ENCODE results near the gene ZFP36L1.

DNA sequence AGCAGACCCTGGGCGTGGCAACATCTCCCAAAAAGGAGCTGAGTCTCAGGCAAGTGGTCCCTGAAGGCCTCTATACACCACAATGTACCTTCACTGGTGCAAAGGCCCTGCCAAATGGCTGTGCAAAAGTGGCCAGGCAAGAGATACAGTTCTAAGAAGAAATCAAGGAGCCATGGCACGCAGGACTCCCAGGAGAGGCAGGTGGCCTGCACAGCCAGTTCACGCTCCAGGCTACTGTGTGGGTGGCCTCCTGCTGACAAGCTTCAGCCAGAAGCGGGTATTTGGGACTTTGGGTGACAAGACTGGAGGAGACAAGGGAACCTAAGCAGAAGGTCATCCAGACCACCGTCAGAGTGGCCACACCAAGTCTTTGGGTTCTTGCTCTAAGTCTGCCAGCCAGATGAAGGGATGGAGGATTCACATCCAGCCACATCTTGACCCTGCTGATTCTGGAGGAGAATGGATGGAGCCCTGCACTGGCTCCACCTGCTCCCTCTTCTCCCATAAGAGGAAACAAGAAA is 20.5 kb upstream of the ZFP36L1 start:
- no peak for TF ChIP-seq POLR2A (IDR thresholded peaks at IDR 0.05; ENCODE audit: low read depth, low read length)
- TF ChIP-seq POLR2AphosphoS5 (IDR thresholded peaks at IDR 0.05; ENCODE audit: low read depth, low read length), result no peak
